Measurements from ENCODE around the gene HOXA6. TPM values are rescaled to one million over a fixed set of nuclear protein-coding genes. Genes with fewer than 3 reads are reported as not detected.

Gene HOXA6
- total and polyA plus RNA-seq, 2 donors (not counting 3 experiments of a cell fraction or from before 2014, with no cell fraction given), result 10.0 to 20.7 TPM

GRCh38 chr7:27179030-27179429 lies 31.5 kb upstream of the HOXA6 start:
- H3K4me3 ChIP-seq (replicated peaks in 1 of 3; ENCODE audit: insufficient read depth in 1 of 3, low read depth in 1 of 3, low read length in 3 of 3), result peak overlapping the region; percentile 53 to 94 (median 69)
- peaks cover 94% of the 10 kb centered on the region for H3K79me2 ChIP-seq (ENCODE audit: control insufficient read depth, insufficient read depth, low read length)
- H3K4me1 ChIP-seq (ENCODE audit: control insufficient read depth, extremely low read depth, insufficient read depth, low read length), result peaks cover 69% of the 10 kb centered on the region
- ChIA-PET CTCF (interaction anchor here (0.7 to 8.0 kb wide), 34 partner anchors 9 to 1287 kb away, joined by 3 to 86 read pairs (median 7); partner anchors contain the start of genes HOXA3, HOXA4, HOXA5 and HOXA6), POLR2A (interaction anchor here (0.7 to 1.9 kb wide), 6 partner anchors 11 to 967 kb away, joined by 3 to 6 read pairs (median 5); partner anchors contain the start of gene HOXA9)
- no peaks in the 10 kb centered on the region for H3K36me3 ChIP-seq (ENCODE audit: control insufficient read depth in 2 of 2, extremely low read depth in 1 of 2, insufficient read depth in 2 of 2, low read length in 2 of 2)
- peak overlapping the region; percentile 98 for H3K4me2 ChIP-seq (ENCODE audit: insufficient read depth, low read length)
- peak overlapping the region; percentile 96 for H3K27ac ChIP-seq (ENCODE audit: insufficient read depth, low read depth, low read length)
- FAIRE-seq (peak; percentile 15), DNase-seq (ENCODE audit: low read depth, low spot score) (peak; percentile 60)
- no peaks in the 10 kb centered on the region for H3K9me1 ChIP-seq (replicated peaks; ENCODE audit: control insufficient read depth, extremely low read depth, insufficient read depth, low read length)
- intact Hi-C loops (cut with micrococcal nuclease), result loop anchor here (1.0 kb wide), 1 partner anchor 8 kb away; no protein-coding TSS in a partner anchor
- BruUV-seq (replicated peaks), result no TSS peak
- peak overlapping the region; percentile 95 for H3K9ac ChIP-seq (replicated peaks; ENCODE audit: extremely low read depth, insufficient read depth, low read length)
- H3K27me3 ChIP-seq (ENCODE audit: control insufficient read depth in 2 of 2, insufficient read depth in 2 of 2, low read length in 2 of 2), result no peaks in the 10 kb centered on the region
- TF ChIP-seq MYC (IDR thresholded peaks at IDR 0.05; ENCODE audit: low read depth, low read length), result no peak
- no peak for TF ChIP-seq GATA2 (IDR thresholded peaks at IDR 0.05; ENCODE audit: insufficient read depth, insufficient read length, low read depth, low read length)
- no peak for TF ChIP-seq POLR2A (IDR thresholded peaks at IDR 0.05; ENCODE audit: low read depth, low read length)
- TF ChIP-seq MAX (IDR thresholded peaks at IDR 0.05; ENCODE audit: insufficient read depth, insufficient read length), result no peak
- no peak for TF ChIP-seq EZH2 (IDR thresholded peaks at IDR 0.05; ENCODE audit: borderline replicate concordance, low read depth, low read length, severe bottlenecking)
- TF ChIP-seq POLR2AphosphoS5 (IDR thresholded peaks at IDR 0.05; ENCODE audit: insufficient read depth, low read depth, low read length), result no peak
- TF ChIP-seq FOS (IDR thresholded peaks at IDR 0.05; ENCODE audit: borderline replicate concordance, insufficient read depth, low read length), result no peak
- TF ChIP-seq JUN (IDR thresholded peaks at IDR 0.05; ENCODE audit: borderline replicate concordance, insufficient read depth, insufficient read length, low read depth), result no peak
- H3K9me3 ChIP-seq (replicated peaks; ENCODE audit: control insufficient read depth, insufficient read depth, low read length), result no peaks in the 10 kb centered on the region
- peak overlapping the region; percentile 64 for H2AFZ ChIP-seq (ENCODE audit: low read depth, low read length)
- dilution Hi-C loops (cut with MboI; ENCODE audit: extremely low pct_ligation_motif_present, low sequenced_read_pairs), result no loop called here
- no peaks in the 10 kb centered on the region for H4K20me1 ChIP-seq (replicated peaks; ENCODE audit: control insufficient read depth, extremely low read depth, insufficient read depth, low read length)

Measured in endothelial cell of umbilical vein (primary cell).